ENCODE measurements around the gene SART1. TPM values are rescaled to one million over a fixed set of nuclear protein-coding genes. Genes with fewer than 3 reads are reported as not detected.

Gene SART1
- total RNA-seq, 1 experiment from 2014 or later, result 74.6 TPM

DNA sequence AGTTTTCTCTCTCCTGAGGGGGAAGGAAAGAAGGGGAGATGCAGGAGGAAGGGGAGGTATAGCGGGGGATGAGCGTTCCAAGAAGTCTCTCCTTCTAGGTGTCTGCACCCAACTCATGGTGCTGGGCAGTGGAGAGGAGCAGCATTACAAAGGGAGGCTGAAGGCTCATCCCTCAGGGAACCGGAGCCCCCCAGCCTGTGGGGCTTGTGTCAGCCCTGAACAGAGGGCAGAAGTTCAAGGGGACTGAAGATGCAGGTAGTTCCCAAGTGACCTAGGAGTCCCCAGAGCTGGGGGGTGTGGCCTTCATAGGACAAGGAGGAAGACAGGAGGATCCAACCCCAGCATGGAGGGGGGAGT, 44.5 kb upstream of the SART1 start:
- Histone ChIP-seq H3K4me3 (peak overlapping the region; percentile 89), H3K9me3 (ENCODE audit: insufficient read depth, low read depth) (no peaks in the 10 kb centered on the region), H3K9me2 (ENCODE audit: insufficient read depth) (no peaks in the 10 kb centered on the region), H2AFZ (no peak overlapping the region), H3K79me2 (ENCODE audit: low read depth) (peaks cover 42% of the 10 kb centered on the region), H3K4me2 (peak overlapping the region; percentile 90), H3K4me1 (replicated peaks; ENCODE audit: insufficient read depth) (peaks cover 68% of the 10 kb centered on the region), H3K27me3 (ENCODE audit: insufficient read depth, low read depth) (no peaks in the 10 kb centered on the region), H3K27ac (peak overlapping the region; percentile 90), H3F3A (ENCODE audit: insufficient read depth, low read depth) (peaks cover 42% of the 10 kb centered on the region), H3K36me3 (ENCODE audit: low read depth) (no peaks in the 10 kb centered on the region), H4K20me1 (ENCODE audit: insufficient read depth) (no peaks in the 10 kb centered on the region)
- DNase-seq, result no peak
- ChIA-PET CTCF (interaction anchor here (1.8 kb wide), 1 partner anchor 26 kb away, joined by 7 read pairs; the partner anchor contains the start of gene CCDC85B), POLR2A (ENCODE audit: unreplicated experiment) (interaction anchor here (0.7 to 1.2 kb wide), 3 partner anchors 8 to 27 kb away, joined by 3 to 10 read pairs (median 6); partner anchors contain the start of gene CCDC85B)
- no TSS peak for BruUV-seq (replicated peaks)
- no peak for TF ChIP-seq CTCF (conservative IDR thresholded peaks at IDR 0.05)
- no peak for TF ChIP-seq EZH2 (IDR thresholded peaks at IDR 0.05; ENCODE audit: low read depth)
- intact Hi-C loops (cut with micrococcal nuclease; ENCODE audit: unreplicated experiment), result loop anchor here (2.0 to 5.0 kb wide), 2 partner anchors 58 to 360 kb away; partner anchors contain the start of genes CFL1 and LTBP3

- CTCF ChIA-PET, result interaction anchor here (0.6 to 1.8 kb wide), 2 partner anchors 19 to 26 kb away, joined by 7 to 12 read pairs; partner anchors contain the start of gene CCDC85B
- H3K9me3 ChIP-seq (ENCODE audit: insufficient read depth, low read depth), result no peaks in the 10 kb centered on the region
- intact Hi-C loops (cut with micrococcal nuclease; ENCODE audit: unreplicated experiment), result loop anchor here (2.0 to 5.0 kb wide), 2 partner anchors 59 to 360 kb away; partner anchors contain the start of genes CFL1 and LTBP3
- H3F3A ChIP-seq (ENCODE audit: insufficient read depth, low read depth), result peaks cover 44% of the 10 kb centered on the region
- peak overlapping the region; percentile 90 for H3K27ac ChIP-seq
- H3K36me3 ChIP-seq (ENCODE audit: low read depth), result peaks cover 3% of the 10 kb centered on the region; the same call in 1 of the 2 replicates
- POLR2A ChIA-PET (ENCODE audit: unreplicated experiment), result interaction anchor here (0.7 to 1.2 kb wide), 3 partner anchors 8 to 27 kb away, joined by 3 to 10 read pairs (median 6); partner anchors contain the start of gene CCDC85B
- no peaks in the 10 kb centered on the region for H4K20me1 ChIP-seq (ENCODE audit: insufficient read depth)
- H3K4me3 ChIP-seq, result peak overlapping the region; percentile 89
- H2AFZ ChIP-seq, result no peak overlapping the region
- H3K79me2 ChIP-seq (ENCODE audit: low read depth), result peaks cover 42% of the 10 kb centered on the region
- no peak for TF ChIP-seq EZH2 (IDR thresholded peaks at IDR 0.05; ENCODE audit: low read depth)
- no peak for TF ChIP-seq CTCF (conservative IDR thresholded peaks at IDR 0.05)
- H3K9me2 ChIP-seq (ENCODE audit: insufficient read depth), result no peaks in the 10 kb centered on the region
- H3K4me2 ChIP-seq, result peak overlapping the region; percentile 90
- peaks cover 63% of the 10 kb centered on the region for H3K4me1 ChIP-seq (replicated peaks; ENCODE audit: insufficient read depth)
- H3K27me3 ChIP-seq (ENCODE audit: insufficient read depth, low read depth), result no peaks in the 10 kb centered on the region
- peak in 1 of 2 experiments; percentile 55 for DNase-seq
- BruUV-seq (replicated peaks), result TSS peak; percentile 47
Measured at GRCh38 chr11:65917434-65918210, 43.9 kb upstream of the SART1 start.

GRCh38 chr11:65918211-65919140, 43.1 kb upstream of the SART1 start, which contains the start of gene C11orf68:
TSS of gene C11orf68 (minus strand) at chr11:65919062. CDS start at chr11:65919031, 31 bp downstream.
- peak within 1 kb of the TSS; percentile 80 for H2AFZ ChIP-seq
- CTCF ChIA-PET, result interaction anchor here (0.6 to 1.8 kb wide), 2 partner anchors 20 to 27 kb away, joined by 7 to 12 read pairs; partner anchors contain the start of gene CCDC85B

More at GRCh38 chr11:65918211-65919140, 43.1 kb upstream of the SART1 start, which contains the start of gene C11orf68:
- no TSS peak for BruUV-seq (replicated peaks)
- TF ChIP-seq CTCF (conservative IDR thresholded peaks at IDR 0.05) (no peak), EZH2 (IDR thresholded peaks at IDR 0.05; ENCODE audit: low read depth) (no peak)
- H3K79me2 ChIP-seq (ENCODE audit: low read depth), result peaks cover 42% of the 10 kb centered on the region
- H3K27ac ChIP-seq, result peak within 1 kb of the TSS; percentile 90
- H3K9me3 ChIP-seq (ENCODE audit: insufficient read depth, low read depth), result no peaks in the 10 kb centered on the region
- peaks cover 6% of the 10 kb centered on the region; the same call in 1 of the 2 replicates for H3K36me3 ChIP-seq (ENCODE audit: low read depth)
- H4K20me1 ChIP-seq (ENCODE audit: insufficient read depth), result no peaks in the 10 kb centered on the region
- H3K9me2 ChIP-seq (ENCODE audit: insufficient read depth), result no peaks in the 10 kb centered on the region
- H3K4me1 ChIP-seq (replicated peaks; ENCODE audit: insufficient read depth), result peaks cover 54% of the 10 kb centered on the region
- peak within 1 kb of the TSS; percentile 94 for H3K4me2 ChIP-seq
- peak within 1 kb of the TSS; percentile 89 for H3K4me3 ChIP-seq
- intact Hi-C loops (cut with micrococcal nuclease; ENCODE audit: unreplicated experiment), result loop anchor here (1.0 to 5.0 kb wide), 3 partner anchors 30 to 361 kb away; partner anchors contain the start of genes FIBP, LTBP3 and SART1
- POLR2A ChIA-PET (ENCODE audit: unreplicated experiment), result interaction anchor here (0.9 to 1.2 kb wide), 2 partner anchors 9 to 28 kb away, joined by 3 to 6 read pairs; partner anchors contain the start of gene CCDC85B
- no peak for DNase-seq
- H3K27me3 ChIP-seq (ENCODE audit: insufficient read depth, low read depth), result no peaks in the 10 kb centered on the region
- peaks cover 39% of the 10 kb centered on the region; the same call in 1 of the 2 replicates for H3F3A ChIP-seq (ENCODE audit: insufficient read depth, low read depth)

All from PC-9 (cell line).